HepG2 (cell line): ENCODE data around the gene KIAA1328. TPM values are rescaled to one million over a fixed set of nuclear protein-coding genes. Genes with fewer than 3 reads are reported as not detected.

Experiments used
- ATAC-seq: fragments of 200-7000 bp; cut with Tn5 transposase; 3 replicates; pipeline ENCODE4 v1.9.1; 2020; ENCODE audit warnings: mild to moderate bottlenecking, moderate library complexity
- BruUV-seq: library from RNA; stranded (reverse); fragments of 400-500 nt; replicated peaks from 2 replicates; lab custom pipeline; 2021; lab: Mats Ljungman, UMichigan
- CTCF ChIA-PET: fragments of 300-600 bp; formaldehyde crosslinking; extraction: SDS; loops from one replicate; lab custom pipeline; 2021; ENCODE audit warnings: low total read pairs, inconsistent platforms, low intra/inter-chr PET ratio; lab: Yijun Ruan, JAX
- POLR2A ChIA-PET: fragments of 350-600 bp; sonication (Branson Sonifier 250); formaldehyde crosslinking; loops from one replicate; lab custom pipeline; 2020; ENCODE audit warnings: antibody characterized with exemption, inconsistent platforms; lab: Yijun Ruan, JAX
- DNase-seq: peaks from one replicate; pipeline ENCODE4 v3.0.0-alpha.2; 2015; ENCODE audit warnings: low spot score
- FAIRE-seq: peaks from 3 replicates; lab custom pipeline; 2011; peaks lifted over from hg19 to GRCh38; lab: Jason Lieb, UNC
- H2AFZ ChIP-seq: one replicate; pipeline ENCODE4 v1.6.1; 2011; ENCODE audit warnings: low read length, inconsistent platforms
- H3K27ac ChIP-seq: fragments of 300-600 bp; 3 replicates; pipeline ENCODE4 v1.8.0; 2011; ENCODE audit warnings: mixed run types, mild to moderate bottlenecking, mixed read lengths, low read length, inconsistent platforms; ENCODE audit not compliant: insufficient read depth; ENCODE audit errors: extremely low read length
- H3K27me3 ChIP-seq, 2 experiments: fragments of 200-600 bp in 1 of 2; 2 replicates in 1 of 2; 3 replicates in 1 of 2; pipeline versions ENCODE4 v1.6.0 to v1.8.0; 2011; ENCODE audit warnings: low read length in 2 of 2, mild to moderate bottlenecking in 2 of 2, moderate library complexity in 2 of 2, inconsistent platforms in 1 of 2; ENCODE audit not compliant: insufficient read depth in 2 of 2, control insufficient read depth in 1 of 2
- H3K36me3 ChIP-seq, 2 experiments: fragments of 200-600 bp in 1 of 2; replicated peaks in 1 of 2; 2 replicates in 1 of 2; 3 replicates in 1 of 2; pipeline versions ENCODE4 v1.5.1 to v1.8.0; 2011; ENCODE audit warnings: low read length in 2 of 2, inconsistent platforms in 1 of 2; ENCODE audit not compliant: insufficient read depth in 2 of 2, control insufficient read depth in 1 of 2
- H3K4me1 ChIP-seq: 2 replicates; pipeline ENCODE4 v1.5.1; 2012; ENCODE audit warnings: low read length, inconsistent platforms; ENCODE audit not compliant: insufficient read depth
- H3K4me2 ChIP-seq: 2 replicates; pipeline ENCODE4 v1.6.0; 2011; ENCODE audit warnings: low read depth, low read length, inconsistent platforms
- H3K4me3 ChIP-seq, 3 experiments: fragments of 200-600 bp in 1 of 3; sonication (generic), shearing (Covaris generic) in 1 of 3; replicated peaks in 1 of 3; 2 replicates each; pipeline ENCODE4 v1.5.1; 2011 to 2016; ENCODE audit warnings: low read length in 3 of 3, inconsistent platforms in 2 of 3, low read depth in 2 of 3, mild to moderate bottlenecking in 2 of 3, control low read depth in 1 of 3, mixed read lengths in 1 of 3; ENCODE audit not compliant: insufficient read depth in 1 of 3
- H3K79me2 ChIP-seq: one replicate; pipeline ENCODE4 v1.6.1; 2011; ENCODE audit warnings: low read length, inconsistent platforms; ENCODE audit not compliant: insufficient read depth
- H3K9ac ChIP-seq: 2 replicates; pipeline ENCODE4 v1.6.0; 2011; ENCODE audit warnings: mild to moderate bottlenecking, low read depth, low read length, inconsistent platforms; ENCODE audit not compliant: insufficient read depth
- H3K9me3 ChIP-seq: 2 replicates; pipeline ENCODE4 v1.5.1; 2012; ENCODE audit warnings: mild to moderate bottlenecking, low read length
- H4K20me1 ChIP-seq: 2 replicates; pipeline ENCODE4 v1.6.0; 2011; ENCODE audit warnings: inconsistent platforms, mild to moderate bottlenecking, low read length, moderate library complexity; ENCODE audit not compliant: insufficient read depth
- DR1 ChIP-seq: sonication (generic); formaldehyde crosslinking; IDR thresholded peaks from 2 replicates; pipeline ENCODE4 v1.8.0; 2021; ENCODE audit warnings: mild to moderate bottlenecking, missing genetic modification reagents, inconsistent platforms
- HNRNPK ChIP-seq: fragments of 200-400 bp; formaldehyde crosslinking; IDR thresholded peaks from 2 replicates; pipeline ENCODE4 v1.6.1; 2018; ENCODE audit warnings: low read length, low read depth, moderate library complexity, mild to moderate bottlenecking; ENCODE audit not compliant: poor library complexity, severe bottlenecking
- HNRNPLL ChIP-seq: fragments of 200-400 bp; formaldehyde crosslinking; IDR thresholded peaks from 2 replicates; pipeline ENCODE4 v1.6.1; 2017; ENCODE audit warnings: mild to moderate bottlenecking, low read depth, low read length; ENCODE audit not compliant: poor library complexity, severe bottlenecking
- KDM4B ChIP-seq: sonication (generic); formaldehyde crosslinking; IDR thresholded peaks from 2 replicates; pipeline ENCODE4 v1.4.0; 2020; ENCODE audit warnings: missing genetic modification reagents
- MEIS2 ChIP-seq: sonication (generic); formaldehyde crosslinking; IDR thresholded peaks from 2 replicates; pipeline ENCODE4 v1.9.0; 2021; ENCODE audit warnings: mild to moderate bottlenecking, missing genetic modification reagents
- MXD4 ChIP-seq: IDR thresholded peaks from 2 replicates; pipeline ENCODE4 v1.6.1; 2016; ENCODE audit warnings: mild to moderate bottlenecking, missing biosample characterization, missing genetic modification reagents
- RXRA ChIP-seq: sonication (generic); formaldehyde crosslinking; IDR thresholded peaks from 2 replicates; pipeline ENCODE4 v1.5.1; 2020; ENCODE audit warnings: missing genetic modification reagents
- SNAPC2 ChIP-seq: sonication (generic); formaldehyde crosslinking; IDR thresholded peaks from 2 replicates; pipeline ENCODE4 v1.8.1; 2022; ENCODE audit warnings: mild to moderate bottlenecking, missing genetic modification reagents
- ZBTB38 ChIP-seq: sonication (generic); formaldehyde crosslinking; IDR thresholded peaks from 2 replicates; pipeline ENCODE4 v1.5.1; 2020; ENCODE audit warnings: mild to moderate bottlenecking, missing genetic modification reagents
- ZNF124 ChIP-seq: sonication (generic); formaldehyde crosslinking; IDR thresholded peaks from 2 replicates; pipeline ENCODE4 v1.4.0; 2020; ENCODE audit warnings: missing genetic modification reagents
- ZNF136 ChIP-seq: sonication (generic); formaldehyde crosslinking; IDR thresholded peaks from 2 replicates; pipeline ENCODE4 v1.8.1; 2022; ENCODE audit warnings: low read depth, mild to moderate bottlenecking, moderate library complexity, missing genetic modification reagents
- ZNF747 ChIP-seq: sonication (generic); formaldehyde crosslinking; IDR thresholded peaks from 2 replicates; pipeline ENCODE4 v1.8.1; 2023; ENCODE audit warnings: missing genetic modification reagents, mild to moderate bottlenecking, borderline replicate concordance
- WGBS: methylation state at CpG from one replicate; pipeline ENCODE4 v1.1.6; 2017; ENCODE audit warnings: low lambda C conversion rate; 5-methylcytosine and 5-hydroxymethylcytosine counted together
- in situ Hi-C: cut with HindIII; loops from 2 replicates; pipeline ENCODE4 v1.10.0; 2017; ENCODE audit warnings: low pct_unique_long_range_greater_than_20kb; ENCODE audit not compliant: extremely low pct_ligation_motif_present
- intact Hi-C: fragments of 100-400 bp; cut with micrococcal nuclease; formaldehyde crosslinking; loops from one replicate; pipeline ENCODE4 v1.10.0; 2022; ENCODE audit not compliant: unreplicated experiment
- polyA plus RNA-seq, 8 experiments: library from polyadenylated mRNA; depleted of rRNA in 3 of 8; stranded (reverse) in 7 of 8; unstranded in 1 of 8; fragments of >200 nt; fragmentation: Illumina TruSeq in 4 of 8; extraction: Trizol in 4 of 8; gene quantifications; 2 replicates each; pipeline versions ENCODE4 v1.2.1 to v1.2.3, GENCODE V29; 2011 to 2016; ENCODE audit warnings: low read depth in 4 of 8, missing spikeins in 1 of 8, mixed read lengths in 1 of 8; ENCODE audit not compliant: insufficient read depth in 1 of 8
- total RNA-seq, 5 experiments: library from RNA; depleted of rRNA; stranded (reverse); fragments of >200 nt; fragmentation: Illumina TruSeq; extraction: Trizol; gene quantifications; 2 replicates each; pipeline ENCODE4 v1.2.3, GENCODE V29; 2016; ENCODE audit warnings: low read depth in 1 of 5
- TF ChIP-seq, protein P1 (sequence below): sonication (generic); formaldehyde crosslinking; conservative IDR thresholded peaks from 2 replicates; pipeline ENCODE4 v1.8.0; 2022; ENCODE audit warnings: low read depth, missing genetic modification reagents
- TF ChIP-seq, protein P2 (sequence below): sonication (generic); formaldehyde crosslinking; IDR thresholded peaks from 2 replicates; pipeline ENCODE4 v1.4.0; 2020; ENCODE audit warnings: mild to moderate bottlenecking, missing genetic modification reagents

The KIAA1328 gene
- total and polyA plus RNA-seq, 2 of the 13 experiments (the other 11 are each of a cell fraction or from before 2014, with no cell fraction given) = 4.1 to 6.0 TPM

GRCh38 chr18:37144921-37145320 lies 316.0 kb downstream of the KIAA1328 start:
- WGBS = 64% methylated on average over 4 of the region's 4 CpGs
- Histone ChIP-seq H3K27me3 (no peaks in the 10 kb centered on the region; a peak in 1 of 5 replicates), H4K20me1 (no peaks in the 10 kb centered on the region), H3K9me3 (no peaks in the 10 kb centered on the region), H3K9ac (no peak overlapping the region), H3K36me3 (no peaks in the 10 kb centered on the region), H3K4me2 (no peak overlapping the region), H3K4me3 (no peak overlapping the region), H3K27ac (no peak overlapping the region), H3K79me2 (no peaks in the 10 kb centered on the region), H2AFZ (no peak overlapping the region), H3K4me1 (no peaks in the 10 kb centered on the region)
- FAIRE-seq (no peak), DNase-seq (no peak), ATAC-seq (no peak)
- TF ChIP-seq MEIS2 (no peak), ZNF124 (no peak), DR1 (CRISPR knock-in tag) (no peak), ZBTB38 (CRISPR knock-in tag) (no peak), HNRNPK (no peak), ZNF747 (CRISPR knock-in tag) (no peak), RXRA (CRISPR knock-in tag) (no peak), SNAPC2 (CRISPR knock-in tag) (no peak), MXD4 (CRISPR knock-in tag) (no peak), KDM4B (CRISPR knock-in tag) (no peak), HNRNPLL (no peak), ZNF136 (CRISPR knock-in tag) (no peak)
- TF ChIP-seq, protein P1, sequence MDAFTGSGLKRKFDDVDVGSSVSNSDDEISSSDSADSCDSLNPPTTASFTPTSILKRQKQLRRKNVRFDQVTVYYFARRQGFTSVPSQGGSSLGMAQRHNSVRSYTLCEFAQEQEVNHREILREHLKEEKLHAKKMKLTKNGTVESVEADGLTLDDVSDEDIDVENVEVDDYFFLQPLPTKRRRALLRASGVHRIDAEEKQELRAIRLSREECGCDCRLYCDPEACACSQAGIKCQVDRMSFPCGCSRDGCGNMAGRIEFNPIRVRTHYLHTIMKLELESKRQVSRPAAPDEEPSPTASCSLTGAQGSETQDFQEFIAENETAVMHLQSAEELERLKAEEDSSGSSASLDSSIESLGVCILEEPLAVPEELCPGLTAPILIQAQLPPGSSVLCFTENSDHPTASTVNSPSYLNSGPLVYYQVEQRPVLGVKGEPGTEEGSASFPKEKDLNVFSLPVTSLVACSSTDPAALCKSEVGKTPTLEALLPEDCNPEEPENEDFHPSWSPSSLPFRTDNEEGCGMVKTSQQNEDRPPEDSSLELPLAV = no peak
- TF ChIP-seq, protein P2, sequence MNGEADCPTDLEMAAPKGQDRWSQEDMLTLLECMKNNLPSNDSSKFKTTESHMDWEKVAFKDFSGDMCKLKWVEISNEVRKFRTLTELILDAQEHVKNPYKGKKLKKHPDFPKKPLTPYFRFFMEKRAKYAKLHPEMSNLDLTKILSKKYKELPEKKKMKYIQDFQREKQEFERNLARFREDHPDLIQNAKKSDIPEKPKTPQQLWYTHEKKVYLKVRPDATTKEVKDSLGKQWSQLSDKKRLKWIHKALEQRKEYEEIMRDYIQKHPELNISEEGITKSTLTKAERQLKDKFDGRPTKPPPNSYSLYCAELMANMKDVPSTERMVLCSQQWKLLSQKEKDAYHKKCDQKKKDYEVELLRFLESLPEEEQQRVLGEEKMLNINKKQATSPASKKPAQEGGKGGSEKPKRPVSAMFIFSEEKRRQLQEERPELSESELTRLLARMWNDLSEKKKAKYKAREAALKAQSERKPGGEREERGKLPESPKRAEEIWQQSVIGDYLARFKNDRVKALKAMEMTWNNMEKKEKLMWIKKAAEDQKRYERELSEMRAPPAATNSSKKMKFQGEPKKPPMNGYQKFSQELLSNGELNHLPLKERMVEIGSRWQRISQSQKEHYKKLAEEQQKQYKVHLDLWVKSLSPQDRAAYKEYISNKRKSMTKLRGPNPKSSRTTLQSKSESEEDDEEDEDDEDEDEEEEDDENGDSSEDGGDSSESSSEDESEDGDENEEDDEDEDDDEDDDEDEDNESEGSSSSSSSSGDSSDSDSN (CRISPR knock-in tag) = no peak
- ChIA-PET CTCF (no interaction called here), POLR2A (no interaction called here)
- no TSS peak for BruUV-seq
- in situ Hi-C loops (no loop called here), intact Hi-C loops (no loop called here)
